NCI-H1694 (cell line): Measurements from ENCODE around the gene ZBTB16.

ENCODE experiments used
- DNase-seq: peaks from one replicate; lab custom pipeline; 2025; lab: John Stamatoyannopoulos, UW

The ZBTB16 gene

GRCh38 chr11:114211444-114212121 is 152.1 kb downstream of the ZBTB16 start:
- DNase-seq = no peak

GRCh38 chr11:114213622-114214021 is 154.1 kb downstream of the ZBTB16 start:
- no peak for DNase-seq

- DNase-seq = no peak
Measured at GRCh38 chr11:114215428-114215827, 155.9 kb downstream of the ZBTB16 start.

- DNase-seq = no peak
Measured at GRCh38 chr11:114215871-114216795, 156.6 kb downstream of the ZBTB16 start.

GRCh38 chr11:114216796-114217180 is 157.3 kb downstream of the ZBTB16 start:
- DNase-seq = no peak

- DNase-seq = no peak
Measured at GRCh38 chr11:114218508-114218907, 159.0 kb downstream of the ZBTB16 start.

GRCh38 chr11:114219559-114220349 is 160.2 kb downstream of the ZBTB16 start:
- DNase-seq = no peak

GRCh38 chr11:114221037-114221436 is 161.5 kb downstream of the ZBTB16 start:
- DNase-seq = no peak

GRCh38 chr11:114225661-114226060 is 166.2 kb downstream of the ZBTB16 start:
- no peak for DNase-seq

- no peak for DNase-seq
Measured at GRCh38 chr11:114226356-114226755, 166.8 kb downstream of the ZBTB16 start.

- no peak for DNase-seq
Measured at GRCh38 chr11:114228435-114229411, 169.2 kb downstream of the ZBTB16 start.

GRCh38 chr11:114230031-114230704 is 170.7 kb downstream of the ZBTB16 start:
- no peak for DNase-seq

GRCh38 chr11:114232400-114233059 is 173.0 kb downstream of the ZBTB16 start:
- DNase-seq = no peak

- no peak for DNase-seq
Measured at GRCh38 chr11:114233755-114234154, 174.2 kb downstream of the ZBTB16 start.

- DNase-seq = no peak
Measured at GRCh38 chr11:114236829-114237228, 177.3 kb downstream of the ZBTB16 start.

- no peak for DNase-seq
Measured at GRCh38 chr11:114237321-114238280, 178.1 kb downstream of the ZBTB16 start.

GRCh38 chr11:114239753-114240161 is 180.2 kb downstream of the ZBTB16 start:
- DNase-seq = no peak

- no peak for DNase-seq
Measured at GRCh38 chr11:114242032-114242431, 182.5 kb downstream of the ZBTB16 start.
